H9 (cell line): ENCODE measurements around the gene HKDC1. TPM values are rescaled to one million over a fixed set of nuclear protein-coding genes. Genes with fewer than 3 reads are reported as not detected.

Experiments
- DNase-seq: peaks from one replicate; pipeline ENCODE4 v3.0.0-alpha.2; 2017
- H2AFZ ChIP-seq: one replicate; pipeline ENCODE4 v1.6.1; 2013; ENCODE audit warnings: mild to moderate bottlenecking, low read length, control low read depth, moderate library complexity
- H2AK5ac ChIP-seq: 2 replicates; pipeline ENCODE4 v1.6.1; 2013; ENCODE audit warnings: low read length, control low read depth, mixed read lengths; ENCODE audit not compliant: insufficient read length
- H2BK120ac ChIP-seq: one replicate; pipeline ENCODE4 v1.6.1; 2013; ENCODE audit warnings: low read depth, mild to moderate bottlenecking, low read length, control low read depth, inconsistent platforms; ENCODE audit not compliant: poor library complexity, severe bottlenecking
- H2BK12ac ChIP-seq: 2 replicates; pipeline ENCODE4 v1.6.1; 2013; ENCODE audit warnings: low read length, control low read depth, mixed read lengths, low read depth; ENCODE audit not compliant: insufficient read length
- H2BK15ac ChIP-seq: 2 replicates; pipeline ENCODE4 v1.6.1; 2013; ENCODE audit warnings: low read depth, low read length, control low read depth
- H2BK20ac ChIP-seq: one replicate; pipeline ENCODE4 v1.6.1; 2013; ENCODE audit warnings: low read depth, mild to moderate bottlenecking, low read length, control low read depth, inconsistent platforms; ENCODE audit not compliant: poor library complexity, severe bottlenecking
- H2BK5ac ChIP-seq: 2 replicates; pipeline ENCODE4 v1.6.1; 2013; ENCODE audit warnings: low read length, control low read depth, mixed read lengths; ENCODE audit not compliant: insufficient read length
- H3K14ac ChIP-seq: 2 replicates; pipeline ENCODE4 v1.6.1; 2013; ENCODE audit warnings: low read length, control low read depth; ENCODE audit not compliant: insufficient read depth
- H3K18ac ChIP-seq: 2 replicates; pipeline ENCODE4 v1.6.1; 2013; ENCODE audit warnings: low read depth, mild to moderate bottlenecking, mixed read lengths, low read length, control low read depth; ENCODE audit not compliant: insufficient read length
- H3K23ac ChIP-seq: 2 replicates; pipeline ENCODE4 v1.6.1; 2013; ENCODE audit warnings: low read length, control low read depth, mixed read lengths, low read depth; ENCODE audit not compliant: insufficient read length
- H3K23me2 ChIP-seq: 2 replicates; pipeline ENCODE4 v1.6.1; 2013; ENCODE audit warnings: low read depth, mild to moderate bottlenecking, mixed read lengths, low read length, control low read depth; ENCODE audit not compliant: insufficient read length, poor library complexity, severe bottlenecking
- H3K27ac ChIP-seq: 2 replicates; pipeline ENCODE4 v1.5.1; 2013; ENCODE audit warnings: low read length, control low read depth, mixed read lengths, low read depth; ENCODE audit not compliant: insufficient read length
- H3K27me3 ChIP-seq: 2 replicates; pipeline ENCODE4 v1.6.1; 2013; ENCODE audit warnings: low read length, control low read depth, inconsistent platforms; ENCODE audit not compliant: insufficient read depth
- H3K4ac ChIP-seq: 2 replicates; pipeline ENCODE4 v1.6.1; 2013; ENCODE audit warnings: low read depth, mild to moderate bottlenecking, control low read depth, inconsistent platforms, low read length, moderate library complexity
- H3K4me1 ChIP-seq: 2 replicates; pipeline ENCODE4 v1.6.1; 2013; ENCODE audit warnings: low read length, control low read depth, inconsistent platforms; ENCODE audit not compliant: insufficient read depth
- H3K4me2 ChIP-seq: 2 replicates; pipeline ENCODE4 v1.6.1; 2013; ENCODE audit warnings: low read length, control low read depth, mixed read lengths; ENCODE audit not compliant: insufficient read length, insufficient read depth
- H3K56ac ChIP-seq: 2 replicates; pipeline ENCODE4 v1.6.1; 2013; ENCODE audit warnings: low read depth, mild to moderate bottlenecking, mixed read lengths, low read length, control low read depth; ENCODE audit not compliant: insufficient read length
- H3K79me1 ChIP-seq: 2 replicates; pipeline ENCODE4 v1.6.1; 2013; ENCODE audit warnings: low read depth, mild to moderate bottlenecking, moderate library complexity, low read length, control low read depth, inconsistent platforms; ENCODE audit not compliant: insufficient read depth, poor library complexity, severe bottlenecking
- H3K79me2 ChIP-seq: 2 replicates; pipeline ENCODE4 v1.6.1; 2013; ENCODE audit warnings: low read length, control low read depth, inconsistent platforms; ENCODE audit not compliant: insufficient read depth
- H3K9ac ChIP-seq: 2 replicates; pipeline ENCODE4 v1.6.1; 2013; ENCODE audit warnings: low read length, control low read depth, mixed read lengths; ENCODE audit not compliant: insufficient read length; ENCODE audit errors: extremely low read depth
- H3K9me3 ChIP-seq: one replicate; pipeline ENCODE4 v1.6.1; 2013; ENCODE audit warnings: low read depth, low read length, inconsistent platforms; ENCODE audit not compliant: control insufficient read depth
- H3T11ph ChIP-seq: one replicate; pipeline ENCODE4 v1.6.1; 2013; ENCODE audit warnings: mild to moderate bottlenecking, low read length, control low read depth, inconsistent platforms
- H4K20me1 ChIP-seq: one replicate; pipeline ENCODE4 v1.6.1; 2013; ENCODE audit not compliant: control insufficient read depth, insufficient read length, insufficient read depth
- H4K5ac ChIP-seq: 2 replicates; pipeline ENCODE4 v1.6.1; 2013; ENCODE audit warnings: low read depth, mild to moderate bottlenecking, mixed read lengths, low read length, control low read depth; ENCODE audit not compliant: insufficient read length
- H4K8ac ChIP-seq: replicated peaks from 2 replicates; pipeline ENCODE4 v1.6.1; 2013; ENCODE audit warnings: low read length, control low read depth, mixed read lengths, low read depth; ENCODE audit not compliant: insufficient read length
- H4K91ac ChIP-seq: 2 replicates; pipeline ENCODE4 v1.6.1; 2013; ENCODE audit warnings: low read depth, mild to moderate bottlenecking, moderate library complexity, mixed read lengths, low read length, control low read depth; ENCODE audit not compliant: insufficient read length
- H3K27ac Mint-ChIP-seq, 3 experiments: 2 replicates in 2 of 3; 3 replicates in 1 of 3; pipeline ENCODE4 v1.8.0; 2020 to 2021; ENCODE audit warnings: mixed read lengths in 3 of 3, mild to moderate bottlenecking in 1 of 3, moderate library complexity in 1 of 3
- H3K27me3 Mint-ChIP-seq: 2 replicates; pipeline ENCODE4 v1.8.0; 2021; ENCODE audit warnings: low read depth, mild to moderate bottlenecking, moderate library complexity, mixed read lengths
- H3K36me3 Mint-ChIP-seq, 3 experiments: 2 replicates in 2 of 3; 3 replicates in 1 of 3; pipeline ENCODE4 v1.8.0; 2020 to 2021; ENCODE audit warnings: low read depth in 3 of 3, mixed read lengths in 3 of 3; ENCODE audit not compliant: insufficient read depth in 1 of 3
- H3K4me1 Mint-ChIP-seq, 2 experiments: 2 replicates each; pipeline ENCODE4 v1.8.0; 2020; ENCODE audit warnings: mixed read lengths in 2 of 2
- H3K4me3 Mint-ChIP-seq, 2 experiments: 2 replicates in 1 of 2; 3 replicates in 1 of 2; pipeline ENCODE4 v1.8.0; 2020 to 2021; ENCODE audit warnings: mild to moderate bottlenecking in 2 of 2, mixed read lengths in 2 of 2, moderate library complexity in 1 of 2
- H3K9me3 Mint-ChIP-seq, 2 experiments: 2 replicates in 1 of 2; 3 replicates in 1 of 2; pipeline ENCODE4 v1.8.0; 2020; ENCODE audit warnings: mild to moderate bottlenecking in 2 of 2, mixed read lengths in 2 of 2, moderate library complexity in 1 of 2
- CTCF ChIP-seq: fragments of 200-600 bp; sonication (generic); conservative IDR thresholded peaks from 3 replicates; pipeline ENCODE4 v1.8.0; 2021; ENCODE audit warnings: antibody characterized with exemption, mild to moderate bottlenecking
- WGBS: extraction: QIAGEN DNeasy Blood & Tissue Kit; methylation state at CpG from one replicate; pipeline ENCODE4 v1.1.7; 2013; ENCODE audit warnings: missing lambda C conversion rate, low lambda C conversion rate, mixed read lengths; ENCODE audit not compliant: insufficient read length; ENCODE audit errors: extremely low coverage; 5-methylcytosine and 5-hydroxymethylcytosine counted together
- total RNA-seq: library from RNA; stranded (reverse); gene quantifications from 2 replicates; pipeline ENCODE4 v1.2.1, GENCODE V29; 2021

HKDC1 gene
- total RNA-seq, 1 experiment from 2014 or later, result not detected

GRCh38 chr10:69230128-69230527, 10.0 kb downstream of the HKDC1 start:
- no peak for DNase-seq
- no peak overlapping the region for H4K8ac ChIP-seq
- no peaks in the 10 kb centered on the region for H3K23me2 ChIP-seq
- H3K27me3 ChIP-seq, result no peaks in the 10 kb centered on the region; the same call in 1 of the 2 replicates
- no peak overlapping the region; a peak in 1 of 7 replicates for H3K27ac Mint-ChIP-seq
- H3K9me3 ChIP-seq, result no peaks in the 10 kb centered on the region
- H3K56ac ChIP-seq, result no peak overlapping the region
- H2BK20ac ChIP-seq, result no peak overlapping the region
- H3K4me2 ChIP-seq, result no peak overlapping the region
- H3K27me3 Mint-ChIP-seq, result peaks cover 2% of the 10 kb centered on the region
- H4K91ac ChIP-seq, result no peak overlapping the region
- H3K4me1 ChIP-seq, result peaks cover 6% of the 10 kb centered on the region; the same call in 1 of the 2 replicates
- H2BK5ac ChIP-seq, result no peak overlapping the region
- no peak overlapping the region for H3T11ph ChIP-seq
- no peak overlapping the region for H3K4ac ChIP-seq
- no peak overlapping the region for H2AFZ ChIP-seq
- no peak for TF ChIP-seq CTCF
- no CpG with 5 or more reads among the region's 5 CpGs for WGBS
- no peak overlapping the region for H3K27ac ChIP-seq
- H3K18ac ChIP-seq, result no peak overlapping the region
- no peak overlapping the region for H3K23ac ChIP-seq
- H3K4me1 Mint-ChIP-seq, result peaks cover 13 to 21% of the 10 kb centered on the region in 2 experiments
- no peak overlapping the region for H3K4me3 Mint-ChIP-seq
- no peaks in the 10 kb centered on the region for H4K20me1 ChIP-seq
- no peaks in the 10 kb centered on the region for H3K36me3 Mint-ChIP-seq
- no peak overlapping the region for H4K5ac ChIP-seq
- no peaks in the 10 kb centered on the region for H3K79me1 ChIP-seq
- H2BK12ac ChIP-seq, result no peak overlapping the region
- H3K9ac ChIP-seq, result no peak overlapping the region
- H2BK120ac ChIP-seq, result no peak overlapping the region
- no peaks in the 10 kb centered on the region for H3K79me2 ChIP-seq
- H3K9me3 Mint-ChIP-seq, result no peaks in the 10 kb centered on the region
- H2AK5ac ChIP-seq, result no peak overlapping the region
- H3K14ac ChIP-seq, result no peak overlapping the region
- H2BK15ac ChIP-seq, result no peak overlapping the region
